H9 (cell line): ENCODE measurements around the gene STARD10. TPM values are rescaled to one million over a fixed set of nuclear protein-coding genes. Genes with fewer than 3 reads are reported as not detected.
A peak's percentile ranks its signal among the peaks of the same experiment; 100 is the strongest.

Experiments used
- DNase-seq: peaks from one replicate; pipeline ENCODE4 v3.0.0-alpha.2; 2017
- H2AFZ ChIP-seq: one replicate; pipeline ENCODE4 v1.6.1; 2013; ENCODE audit warnings: mild to moderate bottlenecking, low read length, control low read depth, moderate library complexity
- H2AK5ac ChIP-seq: 2 replicates; pipeline ENCODE4 v1.6.1; 2013; ENCODE audit warnings: low read length, control low read depth, mixed read lengths; ENCODE audit not compliant: insufficient read length
- H2BK120ac ChIP-seq: one replicate; pipeline ENCODE4 v1.6.1; 2013; ENCODE audit warnings: low read depth, mild to moderate bottlenecking, low read length, control low read depth, inconsistent platforms; ENCODE audit not compliant: poor library complexity, severe bottlenecking
- H2BK12ac ChIP-seq: 2 replicates; pipeline ENCODE4 v1.6.1; 2013; ENCODE audit warnings: low read length, control low read depth, mixed read lengths, low read depth; ENCODE audit not compliant: insufficient read length
- H2BK15ac ChIP-seq: 2 replicates; pipeline ENCODE4 v1.6.1; 2013; ENCODE audit warnings: low read depth, low read length, control low read depth
- H2BK20ac ChIP-seq: one replicate; pipeline ENCODE4 v1.6.1; 2013; ENCODE audit warnings: low read depth, mild to moderate bottlenecking, low read length, control low read depth, inconsistent platforms; ENCODE audit not compliant: poor library complexity, severe bottlenecking
- H2BK5ac ChIP-seq: 2 replicates; pipeline ENCODE4 v1.6.1; 2013; ENCODE audit warnings: low read length, control low read depth, mixed read lengths; ENCODE audit not compliant: insufficient read length
- H3K14ac ChIP-seq: 2 replicates; pipeline ENCODE4 v1.6.1; 2013; ENCODE audit warnings: low read length, control low read depth; ENCODE audit not compliant: insufficient read depth
- H3K18ac ChIP-seq: 2 replicates; pipeline ENCODE4 v1.6.1; 2013; ENCODE audit warnings: low read depth, mild to moderate bottlenecking, mixed read lengths, low read length, control low read depth; ENCODE audit not compliant: insufficient read length
- H3K23ac ChIP-seq: 2 replicates; pipeline ENCODE4 v1.6.1; 2013; ENCODE audit warnings: low read length, control low read depth, mixed read lengths, low read depth; ENCODE audit not compliant: insufficient read length
- H3K23me2 ChIP-seq: 2 replicates; pipeline ENCODE4 v1.6.1; 2013; ENCODE audit warnings: low read depth, mild to moderate bottlenecking, mixed read lengths, low read length, control low read depth; ENCODE audit not compliant: insufficient read length, poor library complexity, severe bottlenecking
- H3K27ac ChIP-seq: 2 replicates; pipeline ENCODE4 v1.5.1; 2013; ENCODE audit warnings: low read length, control low read depth, mixed read lengths, low read depth; ENCODE audit not compliant: insufficient read length
- H3K27me3 ChIP-seq: 2 replicates; pipeline ENCODE4 v1.6.1; 2013; ENCODE audit warnings: low read length, control low read depth, inconsistent platforms; ENCODE audit not compliant: insufficient read depth
- H3K4ac ChIP-seq: 2 replicates; pipeline ENCODE4 v1.6.1; 2013; ENCODE audit warnings: low read depth, mild to moderate bottlenecking, control low read depth, inconsistent platforms, low read length, moderate library complexity
- H3K4me1 ChIP-seq: 2 replicates; pipeline ENCODE4 v1.6.1; 2013; ENCODE audit warnings: low read length, control low read depth, inconsistent platforms; ENCODE audit not compliant: insufficient read depth
- H3K4me2 ChIP-seq: 2 replicates; pipeline ENCODE4 v1.6.1; 2013; ENCODE audit warnings: low read length, control low read depth, mixed read lengths; ENCODE audit not compliant: insufficient read length, insufficient read depth
- H3K56ac ChIP-seq: 2 replicates; pipeline ENCODE4 v1.6.1; 2013; ENCODE audit warnings: low read depth, mild to moderate bottlenecking, mixed read lengths, low read length, control low read depth; ENCODE audit not compliant: insufficient read length
- H3K79me1 ChIP-seq: 2 replicates; pipeline ENCODE4 v1.6.1; 2013; ENCODE audit warnings: low read depth, mild to moderate bottlenecking, moderate library complexity, low read length, control low read depth, inconsistent platforms; ENCODE audit not compliant: insufficient read depth, poor library complexity, severe bottlenecking
- H3K79me2 ChIP-seq: 2 replicates; pipeline ENCODE4 v1.6.1; 2013; ENCODE audit warnings: low read length, control low read depth, inconsistent platforms; ENCODE audit not compliant: insufficient read depth
- H3K9ac ChIP-seq: 2 replicates; pipeline ENCODE4 v1.6.1; 2013; ENCODE audit warnings: low read length, control low read depth, mixed read lengths; ENCODE audit not compliant: insufficient read length; ENCODE audit errors: extremely low read depth
- H3K9me3 ChIP-seq: one replicate; pipeline ENCODE4 v1.6.1; 2013; ENCODE audit warnings: low read depth, low read length, inconsistent platforms; ENCODE audit not compliant: control insufficient read depth
- H3T11ph ChIP-seq: one replicate; pipeline ENCODE4 v1.6.1; 2013; ENCODE audit warnings: mild to moderate bottlenecking, low read length, control low read depth, inconsistent platforms
- H4K20me1 ChIP-seq: one replicate; pipeline ENCODE4 v1.6.1; 2013; ENCODE audit not compliant: control insufficient read depth, insufficient read length, insufficient read depth
- H4K5ac ChIP-seq: 2 replicates; pipeline ENCODE4 v1.6.1; 2013; ENCODE audit warnings: low read depth, mild to moderate bottlenecking, mixed read lengths, low read length, control low read depth; ENCODE audit not compliant: insufficient read length
- H4K8ac ChIP-seq: replicated peaks from 2 replicates; pipeline ENCODE4 v1.6.1; 2013; ENCODE audit warnings: low read length, control low read depth, mixed read lengths, low read depth; ENCODE audit not compliant: insufficient read length
- H4K91ac ChIP-seq: 2 replicates; pipeline ENCODE4 v1.6.1; 2013; ENCODE audit warnings: low read depth, mild to moderate bottlenecking, moderate library complexity, mixed read lengths, low read length, control low read depth; ENCODE audit not compliant: insufficient read length
- H3K27ac Mint-ChIP-seq, 3 experiments: 2 replicates in 2 of 3; 3 replicates in 1 of 3; pipeline ENCODE4 v1.8.0; 2020 to 2021; ENCODE audit warnings: mixed read lengths in 3 of 3, mild to moderate bottlenecking in 1 of 3, moderate library complexity in 1 of 3
- H3K27me3 Mint-ChIP-seq: 2 replicates; pipeline ENCODE4 v1.8.0; 2021; ENCODE audit warnings: low read depth, mild to moderate bottlenecking, moderate library complexity, mixed read lengths
- H3K36me3 Mint-ChIP-seq, 3 experiments: 2 replicates in 2 of 3; 3 replicates in 1 of 3; pipeline ENCODE4 v1.8.0; 2020 to 2021; ENCODE audit warnings: low read depth in 3 of 3, mixed read lengths in 3 of 3; ENCODE audit not compliant: insufficient read depth in 1 of 3
- H3K4me1 Mint-ChIP-seq, 2 experiments: 2 replicates each; pipeline ENCODE4 v1.8.0; 2020; ENCODE audit warnings: mixed read lengths in 2 of 2
- H3K4me3 Mint-ChIP-seq, 2 experiments: 2 replicates in 1 of 2; 3 replicates in 1 of 2; pipeline ENCODE4 v1.8.0; 2020 to 2021; ENCODE audit warnings: mild to moderate bottlenecking in 2 of 2, mixed read lengths in 2 of 2, moderate library complexity in 1 of 2
- H3K9me3 Mint-ChIP-seq, 2 experiments: 2 replicates in 1 of 2; 3 replicates in 1 of 2; pipeline ENCODE4 v1.8.0; 2020; ENCODE audit warnings: mild to moderate bottlenecking in 2 of 2, mixed read lengths in 2 of 2, moderate library complexity in 1 of 2
- CTCF ChIP-seq: fragments of 200-600 bp; sonication (generic); conservative IDR thresholded peaks from 3 replicates; pipeline ENCODE4 v1.8.0; 2021; ENCODE audit warnings: antibody characterized with exemption, mild to moderate bottlenecking
- WGBS: extraction: QIAGEN DNeasy Blood & Tissue Kit; methylation state at CpG from one replicate; pipeline ENCODE4 v1.1.7; 2013; ENCODE audit warnings: missing lambda C conversion rate, low lambda C conversion rate, mixed read lengths; ENCODE audit not compliant: insufficient read length; ENCODE audit errors: extremely low coverage; 5-methylcytosine and 5-hydroxymethylcytosine counted together
- total RNA-seq: library from RNA; stranded (reverse); gene quantifications from 2 replicates; pipeline ENCODE4 v1.2.1, GENCODE V29; 2021

STARD10 gene
- total RNA-seq, 1 experiment from 2014 or later = 24.4 TPM

DNA sequence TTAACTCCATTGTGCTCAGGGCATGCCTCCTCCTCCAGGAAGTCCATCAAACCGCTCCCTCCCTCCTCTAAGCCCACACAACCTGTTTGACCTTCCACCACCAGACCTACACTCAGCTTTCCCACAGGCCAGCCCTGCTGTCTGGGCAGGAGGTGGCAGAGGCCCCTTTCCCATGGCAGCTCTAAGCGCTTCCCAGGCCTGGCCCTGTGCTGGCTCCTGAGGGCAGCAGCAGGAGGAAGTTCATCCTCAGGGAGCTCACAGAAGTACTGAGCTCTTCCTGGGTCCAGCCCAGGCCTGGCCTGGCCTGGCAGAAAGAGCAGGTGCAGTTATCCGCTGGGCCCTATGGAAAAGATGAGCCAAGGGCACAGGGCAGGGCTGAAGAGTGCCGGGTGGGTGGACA, 73.1 kb downstream of the STARD10 start:
- no peak overlapping the region for H2BK12ac ChIP-seq
- H2BK5ac ChIP-seq = no peak overlapping the region
- H3K18ac ChIP-seq = no peak overlapping the region
- no peak overlapping the region for H3K9ac ChIP-seq
- Mint-ChIP-seq H3K27ac (peak overlapping the region in 2 of 3 experiments; percentile 26 to 79; a peak in 3 of 7 replicates), H3K36me3 (peaks cover 6 to 19% (median 11%) of the 10 kb centered on the region in 3 experiments; a peak in 4 of 7 replicates), H3K9me3 (no peaks in the 10 kb centered on the region), H3K4me1 (peaks cover 16 to 22% of the 10 kb centered on the region in 2 experiments), H3K27me3 (no peaks in the 10 kb centered on the region), H3K4me3 (no peak overlapping the region)
- no peak overlapping the region for H3K23ac ChIP-seq
- peaks cover 3% of the 10 kb centered on the region for H4K20me1 ChIP-seq
- no peaks in the 10 kb centered on the region for H3K9me3 ChIP-seq
- peaks cover 8% of the 10 kb centered on the region for H3K79me1 ChIP-seq
- no peak for TF ChIP-seq CTCF
- H4K5ac ChIP-seq = no peak overlapping the region
- no peaks in the 10 kb centered on the region for H3K27me3 ChIP-seq
- no peak overlapping the region for H2BK120ac ChIP-seq
- H3K23me2 ChIP-seq = no peaks in the 10 kb centered on the region
- no peak overlapping the region for H2BK15ac ChIP-seq
- no peak overlapping the region for H3K14ac ChIP-seq
- no peak overlapping the region for H3K56ac ChIP-seq
- H3K4ac ChIP-seq = no peak overlapping the region
- DNase-seq = no peak
- no peak overlapping the region for H2AFZ ChIP-seq
- no peak overlapping the region for H2AK5ac ChIP-seq
- H3T11ph ChIP-seq = no peak overlapping the region
- WGBS = no CpG with 5 or more reads among the region's 4 CpGs
- H3K79me2 ChIP-seq = peaks cover 9% of the 10 kb centered on the region; the same call in 1 of the 2 replicates
- no peak overlapping the region for H4K91ac ChIP-seq
- no peak overlapping the region for H2BK20ac ChIP-seq
- no peaks in the 10 kb centered on the region for H3K4me1 ChIP-seq
- no peak overlapping the region for H3K27ac ChIP-seq
- H4K8ac ChIP-seq = no peak overlapping the region
- no peak overlapping the region for H3K4me2 ChIP-seq
